Activated CD8-positive, alpha-beta T cell treated with anti-CD3 and anti-CD28 coated beads for 36 hours (primary cell): ENCODE measurements around the gene UQCRFS1. TPM values are rescaled to one million over a fixed set of nuclear protein-coding genes. Genes with fewer than 3 reads are reported as not detected.

ENCODE experiments used
- ATAC-seq: fragments of 200-7000 bp; cut with Tn5 transposase; one replicate; pipeline ENCODE4 v1.10.0; 2021; ENCODE audit warnings: mild to moderate bottlenecking, moderate library complexity
- CTCF ChIA-PET: fragments of 350-600 bp; sonication (Branson Sonifier 250); formaldehyde crosslinking; loops from one replicate; lab custom pipeline; 2021; ENCODE audit warnings: antibody characterized with exemption; lab: Charles Lee
- POLR2A ChIA-PET: fragments of 350-600 bp; sonication (Branson Sonifier 250); formaldehyde crosslinking; loops from one replicate; lab custom pipeline; 2021; ENCODE audit warnings: antibody characterized with exemption; lab: Charles Lee
- DNase-seq: peaks from one replicate; pipeline ENCODE4 v3.0.0-alpha.2; 2020
- H3K27ac Mint-ChIP-seq: one replicate; pipeline ENCODE4 v1.8.0; 2021; ENCODE audit warnings: mild to moderate bottlenecking, mixed read lengths
- H3K27me3 Mint-ChIP-seq: one replicate; pipeline ENCODE4 v1.8.0; 2021; ENCODE audit warnings: mixed read lengths
- H3K36me3 Mint-ChIP-seq: one replicate; pipeline ENCODE4 v1.8.0; 2021; ENCODE audit warnings: low read depth, mixed read lengths
- H3K4me1 Mint-ChIP-seq: one replicate; pipeline ENCODE4 v1.8.0; 2021; ENCODE audit warnings: low read depth, mixed read lengths
- H3K4me3 Mint-ChIP-seq: one replicate; pipeline ENCODE4 v1.8.0; 2021; ENCODE audit warnings: mild to moderate bottlenecking, moderate library complexity, mixed read lengths
- H3K9me3 Mint-ChIP-seq: one replicate; pipeline ENCODE4 v1.8.0; 2021; ENCODE audit warnings: mixed read lengths
- CTCF ChIP-seq: fragments of 200-600 bp; IDR thresholded peaks from one replicate; pipeline ENCODE4 v1.8.0; 2022; ENCODE audit warnings: antibody characterized with exemption, mild to moderate bottlenecking
- intact Hi-C: fragments of 100-400 bp; cut with micrococcal nuclease; formaldehyde crosslinking; loops from one replicate; pipeline ENCODE4 v1.10.0; 2022
- total RNA-seq, 2 experiments: library from RNA; stranded (reverse); gene quantifications; one replicate each; pipeline ENCODE4 v1.2.3, GENCODE V29; 2021

Gene UQCRFS1
- total RNA-seq: 10 to 100 TPM; 48.5 to 51.1 TPM

GRCh38 chr19:29212648-29213573 is at the start of gene UQCRFS1:
Gene UQCRFS1 (minus strand): TSS chr19:29213151. CDS start chr19:29213118, 33 bp downstream.
- intact Hi-C loops: no loop called here
- H3K27ac Mint-ChIP-seq: peak within 1 kb of the TSS; percentile 97
- H3K27me3 Mint-ChIP-seq: peaks cover 7% of the 10 kb centered on the region
- H3K4me3 Mint-ChIP-seq: peak within 1 kb of the TSS; percentile 97
- no peak for TF ChIP-seq CTCF
- DNase-seq: peak; percentile 97
- peaks cover 35% of the 10 kb centered on the region for H3K36me3 Mint-ChIP-seq
- H3K4me1 Mint-ChIP-seq: peaks cover 43% of the 10 kb centered on the region
- peaks cover 5% of the 10 kb centered on the region for H3K9me3 Mint-ChIP-seq
- CTCF ChIA-PET: interaction anchor here (1.1 kb wide), 1 partner anchor 50 kb away, joined by 4 read pairs; no protein-coding TSS in a partner anchor
- peak; percentile 98 for ATAC-seq
- POLR2A ChIA-PET: interaction anchor here (0.7 kb wide), 1 partner anchor 13 kb away, joined by 4 read pairs; no protein-coding TSS in a partner anchor

DNA sequence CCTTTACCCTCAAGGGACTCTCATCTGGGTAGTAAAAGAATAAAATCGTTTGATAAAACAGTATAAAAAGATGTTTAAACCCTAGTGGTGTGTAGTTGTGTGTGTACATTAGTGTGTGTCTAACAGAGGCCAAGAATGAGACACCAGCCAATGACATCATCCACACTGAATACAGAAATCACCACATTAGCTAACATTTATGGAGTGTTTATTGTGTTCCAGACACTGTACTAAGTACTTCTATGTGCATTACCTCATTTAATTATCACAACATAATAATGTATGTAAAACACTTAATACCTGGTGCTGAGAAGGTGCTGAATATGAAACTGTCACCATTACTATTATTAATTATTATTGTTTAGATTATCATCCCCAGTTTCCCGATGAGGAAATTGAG is 49.1 kb upstream of the UQCRFS1 start:
- ATAC-seq: no peak
- no peak for TF ChIP-seq CTCF
- Mint-ChIP-seq H3K9me3 (no peaks in the 10 kb centered on the region), H3K4me1 (no peaks in the 10 kb centered on the region), H3K4me3 (no peak overlapping the region), H3K27me3 (peaks cover 3% of the 10 kb centered on the region), H3K36me3 (no peaks in the 10 kb centered on the region), H3K27ac (no peak overlapping the region)
- intact Hi-C loops: no loop called here
- ChIA-PET CTCF (interaction anchor here (0.5 to 5.2 kb wide), 5 partner anchors 10 to 63 kb away, joined by 3 to 45 read pairs (median 4); no protein-coding TSS in a partner anchor), POLR2A (no interaction called here)
- DNase-seq: no peak

DNA sequence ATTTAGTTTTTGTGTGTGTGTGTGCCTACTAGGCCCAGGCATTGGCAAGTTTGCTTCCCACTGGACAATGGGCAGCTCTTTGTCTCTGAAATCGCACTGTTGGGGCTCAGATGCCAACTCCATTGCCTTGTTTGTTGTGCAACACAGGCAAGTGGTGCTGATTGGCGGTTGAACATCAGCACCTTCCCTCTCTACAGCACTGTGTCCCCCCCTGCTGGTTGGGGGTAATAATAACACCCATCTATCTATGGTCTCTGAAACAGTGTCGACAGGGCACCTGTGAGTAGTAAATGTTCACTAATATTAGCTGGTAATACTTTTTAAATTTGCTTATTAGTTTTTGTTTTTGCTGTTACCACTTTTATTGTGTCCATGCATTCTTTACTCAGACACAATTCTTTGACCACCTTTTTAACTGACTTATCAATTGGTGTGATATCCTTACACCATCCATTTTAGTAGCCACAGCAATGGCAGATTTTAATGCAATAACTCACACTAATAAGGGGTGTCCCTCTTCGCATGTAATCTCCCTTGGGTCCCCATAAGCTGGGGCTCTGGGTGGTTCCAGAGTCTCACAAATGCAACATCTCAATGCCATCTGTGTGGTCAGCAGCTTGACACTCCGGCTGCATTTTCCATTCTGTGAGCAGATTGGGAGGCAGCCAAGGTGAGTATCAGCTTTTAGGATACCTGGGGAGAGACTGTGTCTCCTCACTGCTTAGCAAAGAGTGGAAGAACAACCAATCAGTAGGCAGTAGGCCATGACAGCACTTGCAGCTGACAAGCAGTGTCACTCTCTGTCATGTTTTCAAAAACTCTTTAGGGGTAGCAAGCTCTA is 47.7 kb upstream of the UQCRFS1 start:
- H3K27me3 Mint-ChIP-seq: peaks cover 2% of the 10 kb centered on the region
- H3K9me3 Mint-ChIP-seq: no peaks in the 10 kb centered on the region
- no peak overlapping the region for H3K4me3 Mint-ChIP-seq
- H3K27ac Mint-ChIP-seq: no peak overlapping the region
- peak; percentile 76 for ATAC-seq
- peak; percentile 78 for TF ChIP-seq CTCF
- intact Hi-C loops: no loop called here
- ChIA-PET POLR2A (no interaction called here), CTCF (interaction anchor here (0.7 to 5.2 kb wide), 6 partner anchors 9 to 261 kb away, joined by 3 to 45 read pairs (median 4); no protein-coding TSS in a partner anchor)
- H3K36me3 Mint-ChIP-seq: no peaks in the 10 kb centered on the region
- DNase-seq: peak; percentile 51
- no peaks in the 10 kb centered on the region for H3K4me1 Mint-ChIP-seq

GRCh38 chr19:29259867-29260281 is 46.9 kb upstream of the UQCRFS1 start:
- peaks cover 2% of the 10 kb centered on the region for H3K27me3 Mint-ChIP-seq
- no peaks in the 10 kb centered on the region for H3K9me3 Mint-ChIP-seq
- intact Hi-C loops: no loop called here
- POLR2A ChIA-PET: no interaction called here
- TF ChIP-seq CTCF: no peak
- no peak overlapping the region for H3K27ac Mint-ChIP-seq
- H3K4me3 Mint-ChIP-seq: no peak overlapping the region
- ATAC-seq (no peak), DNase-seq (no peak)
- CTCF ChIA-PET: interaction anchor here (1.2 to 5.2 kb wide), 3 partner anchors 10 to 43 kb away, joined by 3 to 45 read pairs (median 3); no protein-coding TSS in a partner anchor
- H3K4me1 Mint-ChIP-seq: no peaks in the 10 kb centered on the region
- H3K36me3 Mint-ChIP-seq: no peaks in the 10 kb centered on the region
